ENCODE data around the gene FGFR3. TPM values are rescaled to one million over a fixed set of nuclear protein-coding genes. Genes with fewer than 3 reads are reported as not detected.

The FGFR3 gene
- total and polyA plus RNA-seq, 2 of the 4 experiments (the other 2 are of a cell fraction), result 0.18 to 0.67 TPM

- peaks cover 4% of the 10 kb centered on the region; the same call in 1 of the 2 replicates for H4K20me1 ChIP-seq (ENCODE audit: insufficient read depth, low read length)
- TF ChIP-seq CEBPB (IDR thresholded peaks at IDR 0.05; ENCODE audit: low read depth, low read length), result no peak
- no peak for TF ChIP-seq POLR2A (IDR thresholded peaks at IDR 0.05; ENCODE audit: low read depth, low read length)
- no peak for TF ChIP-seq MAFK (IDR thresholded peaks at IDR 0.05; ENCODE audit: low read depth, low read length)
- no peak for TF ChIP-seq ELK1 (IDR thresholded peaks at IDR 0.05; ENCODE audit: borderline replicate concordance, low read depth, low read length)
- TF ChIP-seq USF2 (IDR thresholded peaks at IDR 0.05; ENCODE audit: low read depth, low read length), result no peak
- no peak for TF ChIP-seq BHLHE40 (IDR thresholded peaks at IDR 0.05; ENCODE audit: low read depth, low read length)
- TF ChIP-seq MXI1 (IDR thresholded peaks at IDR 0.05; ENCODE audit: borderline replicate concordance, low read depth, low read length), result no peak
- TF ChIP-seq FOS (IDR thresholded peaks at IDR 0.05; ENCODE audit: low read depth, low read length), result no peak
- no peak for TF ChIP-seq RCOR1 (IDR thresholded peaks at IDR 0.05; ENCODE audit: insufficient replicate concordance, low read length)
- TF ChIP-seq SMC3 (IDR thresholded peaks at IDR 0.05; ENCODE audit: low read depth, low read length), result no peak
- no peak overlapping the region for H3K4me3 ChIP-seq (ENCODE audit: insufficient read depth, low read depth, low read length)
- BruUV-seq (replicated peaks), result no TSS peak
- H3K79me1 ChIP-seq (ENCODE audit: low read depth in 1 of 2, low read length in 2 of 2), result no peaks in the 10 kb centered on the region
- WGBS, 2 experiments (ENCODE audit: extremely low coverage in 2 of 2, insufficient read length in 1 of 2), result 100% methylated on average over 1 of the region's 3 CpGs; no CpG with 5 or more reads in 1 of the 2 experiments
- H2AFZ ChIP-seq (replicated peaks; ENCODE audit: low read length, poor library complexity), result no peak overlapping the region
- H3K27ac ChIP-seq (ENCODE audit: insufficient read depth, low read length), result no peak overlapping the region
- no peak overlapping the region for H2BK5ac ChIP-seq (ENCODE audit: low read depth, low read length, poor library complexity, severe bottlenecking)
- H3K4me1 ChIP-seq (ENCODE audit: control insufficient read depth, insufficient read depth, low read length), result no peaks in the 10 kb centered on the region
- H4K91ac ChIP-seq (ENCODE audit: insufficient read depth, low read depth, low read length), result no peak overlapping the region
- H4K8ac ChIP-seq (ENCODE audit: low read depth in 2 of 2, low read length in 2 of 2), result no peak overlapping the region
- H2AK9ac ChIP-seq (replicated peaks; ENCODE audit: low read depth, low read length, poor library complexity), result no peak overlapping the region
- H4K5ac ChIP-seq (ENCODE audit: low read depth, low read length), result no peak overlapping the region
- H3K14ac ChIP-seq (replicated peaks; ENCODE audit: low read depth, low read length), result no peak overlapping the region
- CTCF ChIA-PET, result no interaction called here
- H3K9me3 ChIP-seq (ENCODE audit: control insufficient read depth, insufficient read depth, low read length), result no peaks in the 10 kb centered on the region
- no peak overlapping the region for H2BK120ac ChIP-seq (ENCODE audit: low read depth, low read length)
- H3K56ac ChIP-seq (ENCODE audit: extremely low read depth, insufficient read depth, low read length), result no peak overlapping the region
- ATAC-seq (ENCODE audit: low read depth) (no peak), DNase-seq (no peak)
- H3K9me1 ChIP-seq (ENCODE audit: insufficient read depth, low read length), result no peaks in the 10 kb centered on the region
- in situ Hi-C loops (cut with MboI; ENCODE audit: low sequenced_read_pairs), result no loop called here
- no peaks in the 10 kb centered on the region; the same call in 1 of the 2 replicates for H3K27me3 ChIP-seq (ENCODE audit: control insufficient read depth, insufficient read depth, low read length)
- dilution Hi-C loops (cut with HindIII; ENCODE audit: low sequenced_read_pairs, unreplicated experiment), result no loop called here
- H2AK5ac ChIP-seq (ENCODE audit: low read depth, low read length), result no peak overlapping the region
- intact Hi-C loops (cut with micrococcal nuclease), result no loop called here
- no peak overlapping the region for H3K23ac ChIP-seq (ENCODE audit: low read depth, low read length)
- H3K4ac ChIP-seq (ENCODE audit: low read depth, low read length), result no peak overlapping the region
- no peak overlapping the region for H3K18ac ChIP-seq (ENCODE audit: low read depth, low read length)
- H3K36me3 ChIP-seq (ENCODE audit: control insufficient read depth, insufficient read depth, low read length), result peaks cover 4% of the 10 kb centered on the region; the same call in 1 of the 2 replicates
- H3K9ac ChIP-seq (ENCODE audit: low read depth, low read length), result no peak overlapping the region
- H2BK15ac ChIP-seq (ENCODE audit: low read depth, low read length), result no peak overlapping the region
- POLR2A ChIA-PET (ENCODE audit: unreplicated experiment), result no interaction called here
- H3K4me2 ChIP-seq (ENCODE audit: low read depth, low read length), result no peak overlapping the region
- H2BK20ac ChIP-seq (ENCODE audit: low read depth, low read length), result no peak overlapping the region
Observed at GRCh38 chr4:1749370-1749769, 43.7 kb upstream of the FGFR3 start.
